IPS-18a (cell line): ENCODE results near the gene ZNHIT1.
"Not testable (repeated sequence)": the region's sequence is repeated elsewhere in the genome, so short reads cannot be mapped to it uniquely, and the experiment has no call there.

Experiments
- H3K27ac ChIP-seq: one replicate; pipeline ENCODE4 v1.5.1; 2013; ENCODE audit warnings: low read length
- H3K27me3 ChIP-seq: one replicate; pipeline ENCODE4 v1.6.1; 2013; ENCODE audit warnings: mild to moderate bottlenecking, low read length; ENCODE audit not compliant: control insufficient read depth, insufficient read depth
- H3K36me3 ChIP-seq: one replicate; pipeline ENCODE4 v1.6.1; 2013; ENCODE audit warnings: low read depth, low read length; ENCODE audit not compliant: control insufficient read depth
- H3K4me1 ChIP-seq: one replicate; pipeline ENCODE4 v1.6.1; 2013; ENCODE audit warnings: low read depth, low read length; ENCODE audit not compliant: control insufficient read depth
- H3K4me3 ChIP-seq: one replicate; pipeline ENCODE4 v1.5.1; 2013; ENCODE audit warnings: low read length
- H3K9ac ChIP-seq: one replicate; pipeline ENCODE4 v1.6.1; 2013; ENCODE audit warnings: mild to moderate bottlenecking, low read length, moderate library complexity
- H3K9me3 ChIP-seq: one replicate; pipeline ENCODE4 v1.6.1; 2013; ENCODE audit warnings: low read depth, low read length; ENCODE audit not compliant: control insufficient read depth

The ZNHIT1 gene

GRCh38 chr7:101198476-101198875 lies 19.5 kb upstream of the ZNHIT1 start:
- peaks cover 8% of the 10 kb centered on the region for H3K4me1 ChIP-seq
- no peaks in the 10 kb centered on the region for H3K36me3 ChIP-seq
- no peak overlapping the region for H3K4me3 ChIP-seq
- no peak overlapping the region for H3K27ac ChIP-seq
- no peak overlapping the region for H3K9ac ChIP-seq
- no peaks in the 10 kb centered on the region for H3K9me3 ChIP-seq
- H3K27me3 ChIP-seq: no peaks in the 10 kb centered on the region

- H3K4me1 ChIP-seq, H3K9ac ChIP-seq, H3K9me3 ChIP-seq, H3K4me3 ChIP-seq, H3K27me3 ChIP-seq, H3K27ac ChIP-seq, H3K36me3 ChIP-seq: not testable (repeated sequence)
Measured at GRCh38 chr7:101199522-101199921, 18.4 kb upstream of the ZNHIT1 start.

- no peaks in the 10 kb centered on the region for H3K9me3 ChIP-seq
- no peak overlapping the region for H3K9ac ChIP-seq
- H3K4me3 ChIP-seq: no peak overlapping the region
Measured at GRCh38 chr7:101200504-101200861, 17.5 kb upstream of the ZNHIT1 start.

GRCh38 chr7:101200862-101201599 lies 16.9 kb upstream of the ZNHIT1 start, which contains the start of gene MOGAT3:
Gene MOGAT3, minus strand, starts transcription at chr7:101201036. Its CDS starts 182 bp downstream, at chr7:101200854.
- no peaks in the 10 kb centered on the region for H3K36me3 ChIP-seq
- no peaks in the 10 kb centered on the region for H3K27me3 ChIP-seq
- H3K4me3 ChIP-seq: no peak within 1 kb of the TSS
- H3K9ac ChIP-seq: no peak within 1 kb of the TSS
- H3K27ac ChIP-seq: no peak within 1 kb of the TSS
- H3K4me1 ChIP-seq: peaks cover 8% of the 10 kb centered on the region
- H3K9me3 ChIP-seq: no peaks in the 10 kb centered on the region

More at GRCh38 chr7:101200504-101200861, 17.5 kb upstream of the ZNHIT1 start:
- Histone ChIP-seq H3K27me3 (no peaks in the 10 kb centered on the region), H3K27ac (no peak overlapping the region), H3K4me1 (peaks cover 8% of the 10 kb centered on the region), H3K36me3 (no peaks in the 10 kb centered on the region)

- H3K36me3 ChIP-seq: no peaks in the 10 kb centered on the region
- no peak overlapping the region for H3K27ac ChIP-seq
- no peak overlapping the region for H3K9ac ChIP-seq
- peaks cover 8% of the 10 kb centered on the region for H3K4me1 ChIP-seq
- H3K4me3 ChIP-seq: no peak overlapping the region
- H3K27me3 ChIP-seq: no peaks in the 10 kb centered on the region
- no peaks in the 10 kb centered on the region for H3K9me3 ChIP-seq
Measured at GRCh38 chr7:101201695-101202602, 16.0 kb upstream of the ZNHIT1 start.

- H3K9me3 ChIP-seq: no peaks in the 10 kb centered on the region
- peaks cover 8% of the 10 kb centered on the region for H3K4me1 ChIP-seq
- H3K4me3 ChIP-seq: no peak overlapping the region
- no peaks in the 10 kb centered on the region for H3K36me3 ChIP-seq
- no peak overlapping the region for H3K9ac ChIP-seq
- no peak overlapping the region for H3K27ac ChIP-seq
- no peaks in the 10 kb centered on the region for H3K27me3 ChIP-seq
Measured at GRCh38 chr7:101202603-101202918, 15.4 kb upstream of the ZNHIT1 start.

- not testable (repeated sequence) for H3K4me3 ChIP-seq, H3K27ac ChIP-seq, H3K4me1 ChIP-seq, H3K36me3 ChIP-seq, H3K27me3 ChIP-seq, H3K9me3 ChIP-seq, H3K9ac ChIP-seq
Measured at GRCh38 chr7:101203740-101204738, 13.9 kb upstream of the ZNHIT1 start.

GRCh38 chr7:101205901-101206664 lies 11.9 kb upstream of the ZNHIT1 start:
- no peak overlapping the region for H3K27ac ChIP-seq
- H3K4me3 ChIP-seq: no peak overlapping the region
- peaks cover 7% of the 10 kb centered on the region for H3K36me3 ChIP-seq
- H3K27me3 ChIP-seq: no peaks in the 10 kb centered on the region
- H3K9me3 ChIP-seq: no peaks in the 10 kb centered on the region
- H3K9ac ChIP-seq: no peak overlapping the region
- peaks cover under 1% of the 10 kb centered on the region for H3K4me1 ChIP-seq

GRCh38 chr7:101206665-101207042 lies 11.3 kb upstream of the ZNHIT1 start:
- Histone ChIP-seq H3K36me3 (peaks cover 7% of the 10 kb centered on the region), H3K9ac (no peak overlapping the region), H3K27me3 (no peaks in the 10 kb centered on the region), H3K27ac (no peak overlapping the region), H3K4me1 (no peaks in the 10 kb centered on the region), H3K4me3 (no peak overlapping the region), H3K9me3 (no peaks in the 10 kb centered on the region)

GRCh38 chr7:101207459-101207858 lies 10.5 kb upstream of the ZNHIT1 start:
- no peak overlapping the region for H3K4me3 ChIP-seq
- no peak overlapping the region for H3K9ac ChIP-seq
- H3K27me3 ChIP-seq: no peaks in the 10 kb centered on the region
- H3K9me3 ChIP-seq: no peaks in the 10 kb centered on the region
- H3K27ac ChIP-seq: no peak overlapping the region
- H3K4me1 ChIP-seq: no peaks in the 10 kb centered on the region
- peaks cover 7% of the 10 kb centered on the region for H3K36me3 ChIP-seq
